ENCODE data around the gene LMTK3.
"Not testable (repeated sequence)": the region's sequence is repeated elsewhere in the genome, so short reads cannot be mapped to it uniquely, and the experiment has no call there.

Gene LMTK3

GRCh38 chr19:48538057-48538456 is 26.4 kb upstream of the LMTK3 start:
- H3K4me1 ChIP-seq (ENCODE audit: control insufficient read depth in 2 of 2, insufficient read depth in 2 of 2, low read length in 2 of 2); H3K4me3 ChIP-seq (ENCODE audit: low read length in 2 of 2); H3K36me3 ChIP-seq (ENCODE audit: control insufficient read depth in 2 of 2, insufficient read depth in 2 of 2, low read length in 2 of 2); H3K9ac ChIP-seq (ENCODE audit: low read depth in 1 of 2, low read length in 2 of 2); H3K9me3 ChIP-seq (ENCODE audit: control insufficient read depth in 2 of 2, low read length in 2 of 2); H3K27ac ChIP-seq (ENCODE audit: low read depth in 2 of 2, low read length in 2 of 2): not testable (repeated sequence)
- H3K27me3 ChIP-seq (ENCODE audit: control insufficient read depth in 2 of 2, insufficient read depth in 2 of 2, low read length in 2 of 2), result peaks cover 6 to 21% of the 10 kb centered on the region in 2 donors

GRCh38 chr19:48537541-48537940 is 25.9 kb upstream of the LMTK3 start:
- Histone ChIP-seq H3K27ac (ENCODE audit: low read depth in 2 of 2, low read length in 2 of 2) (no peak overlapping the region), H3K27me3 (ENCODE audit: control insufficient read depth in 2 of 2, insufficient read depth in 2 of 2, low read length in 2 of 2) (peaks cover 6 to 21% of the 10 kb centered on the region in 2 donors), H3K4me3 (ENCODE audit: low read length in 2 of 2) (no peak overlapping the region), H3K36me3 (ENCODE audit: control insufficient read depth in 2 of 2, insufficient read depth in 2 of 2, low read length in 2 of 2) (no peaks in the 10 kb centered on the region), H3K9me3 (ENCODE audit: control insufficient read depth in 2 of 2, low read length in 2 of 2) (no peaks in the 10 kb centered on the region), H3K4me1 (ENCODE audit: control insufficient read depth in 2 of 2, insufficient read depth in 2 of 2, low read length in 2 of 2) (no peaks in the 10 kb centered on the region), H3K9ac (ENCODE audit: low read depth in 1 of 2, low read length in 2 of 2) (no peak overlapping the region)

- Histone ChIP-seq H3K4me3 (ENCODE audit: low read length in 2 of 2) (no peak overlapping the region), H3K9me3 (ENCODE audit: control insufficient read depth in 2 of 2, low read length in 2 of 2) (peaks cover 4 to 5% of the 10 kb centered on the region in 2 donors), H3K9ac (ENCODE audit: low read depth in 1 of 2, low read length in 2 of 2) (no peak overlapping the region), H3K36me3 (ENCODE audit: control insufficient read depth in 2 of 2, insufficient read depth in 2 of 2, low read length in 2 of 2) (no peaks in the 10 kb centered on the region), H3K4me1 (ENCODE audit: control insufficient read depth in 2 of 2, insufficient read depth in 2 of 2, low read length in 2 of 2) (no peaks in the 10 kb centered on the region), H3K27ac (ENCODE audit: low read depth in 2 of 2, low read length in 2 of 2) (no peak overlapping the region), H3K27me3 (ENCODE audit: control insufficient read depth in 2 of 2, insufficient read depth in 2 of 2, low read length in 2 of 2) (peaks cover 12 to 23% of the 10 kb centered on the region in 2 donors)
These were observed 22.1 kb upstream of the LMTK3 start for GRCh38 chr19:48533770-48534169.

GRCh38 chr19:48530770-48531169 is 19.1 kb upstream of the LMTK3 start:
- no peaks in the 10 kb centered on the region for H3K36me3 ChIP-seq (ENCODE audit: control insufficient read depth in 2 of 2, insufficient read depth in 2 of 2, low read length in 2 of 2)
- no peaks in the 10 kb centered on the region for H3K4me1 ChIP-seq (ENCODE audit: control insufficient read depth in 2 of 2, insufficient read depth in 2 of 2, low read length in 2 of 2)
- H3K27ac ChIP-seq (ENCODE audit: low read depth in 2 of 2, low read length in 2 of 2), result no peak overlapping the region
- H3K9ac ChIP-seq (ENCODE audit: low read depth in 1 of 2, low read length in 2 of 2), result no peak overlapping the region
- H3K9me3 ChIP-seq (ENCODE audit: control insufficient read depth in 2 of 2, low read length in 2 of 2), result peaks cover 8 to 17% of the 10 kb centered on the region in 2 donors
- H3K27me3 ChIP-seq (ENCODE audit: control insufficient read depth in 2 of 2, insufficient read depth in 2 of 2, low read length in 2 of 2), result peaks cover 12 to 19% of the 10 kb centered on the region in 2 donors
- no peak overlapping the region for H3K4me3 ChIP-seq (ENCODE audit: low read length in 2 of 2)

GRCh38 chr19:48530066-48530720 is 18.6 kb upstream of the LMTK3 start:
- Histone ChIP-seq H3K36me3 (ENCODE audit: control insufficient read depth in 2 of 2, insufficient read depth in 2 of 2, low read length in 2 of 2) (no peaks in the 10 kb centered on the region), H3K9ac (ENCODE audit: low read depth in 1 of 2, low read length in 2 of 2) (no peak overlapping the region), H3K4me1 (ENCODE audit: control insufficient read depth in 2 of 2, insufficient read depth in 2 of 2, low read length in 2 of 2) (no peaks in the 10 kb centered on the region), H3K9me3 (ENCODE audit: control insufficient read depth in 2 of 2, low read length in 2 of 2) (peaks cover 8 to 17% of the 10 kb centered on the region in 2 donors), H3K27ac (ENCODE audit: low read depth in 2 of 2, low read length in 2 of 2) (no peak overlapping the region), H3K4me3 (ENCODE audit: low read length in 2 of 2) (no peak overlapping the region), H3K27me3 (ENCODE audit: control insufficient read depth in 2 of 2, insufficient read depth in 2 of 2, low read length in 2 of 2) (peaks cover 12 to 19% of the 10 kb centered on the region in 2 donors)

- H3K4me3 ChIP-seq (ENCODE audit: low read length in 2 of 2), result no peak overlapping the region
- H3K27me3 ChIP-seq (ENCODE audit: control insufficient read depth in 2 of 2, insufficient read depth in 2 of 2, low read length in 2 of 2), result peaks cover 10 to 19% of the 10 kb centered on the region in 2 donors
- H3K36me3 ChIP-seq (ENCODE audit: control insufficient read depth in 2 of 2, insufficient read depth in 2 of 2, low read length in 2 of 2), result no peaks in the 10 kb centered on the region
- H3K9ac ChIP-seq (ENCODE audit: low read depth in 1 of 2, low read length in 2 of 2), result no peak overlapping the region
- no peak overlapping the region for H3K27ac ChIP-seq (ENCODE audit: low read depth in 2 of 2, low read length in 2 of 2)
- H3K4me1 ChIP-seq (ENCODE audit: control insufficient read depth in 2 of 2, insufficient read depth in 2 of 2, low read length in 2 of 2), result no peaks in the 10 kb centered on the region
- peaks cover 8 to 20% of the 10 kb centered on the region in 2 donors for H3K9me3 ChIP-seq (ENCODE audit: control insufficient read depth in 2 of 2, low read length in 2 of 2)
These were observed 17.5 kb upstream of the LMTK3 start for GRCh38 chr19:48529156-48529555.

GRCh38 chr19:48524732-48525131 is 13.1 kb upstream of the LMTK3 start:
- peaks cover 8 to 23% of the 10 kb centered on the region in 2 donors for H3K9me3 ChIP-seq (ENCODE audit: control insufficient read depth in 2 of 2, low read length in 2 of 2)
- H3K27ac ChIP-seq (ENCODE audit: low read depth in 2 of 2, low read length in 2 of 2), result no peak overlapping the region
- H3K9ac ChIP-seq (ENCODE audit: low read depth in 1 of 2, low read length in 2 of 2), result no peak overlapping the region
- no peaks in the 10 kb centered on the region for H3K36me3 ChIP-seq (ENCODE audit: control insufficient read depth in 2 of 2, insufficient read depth in 2 of 2, low read length in 2 of 2)
- H3K4me1 ChIP-seq (ENCODE audit: control insufficient read depth in 2 of 2, insufficient read depth in 2 of 2, low read length in 2 of 2), result no peaks in the 10 kb centered on the region
- H3K27me3 ChIP-seq (ENCODE audit: control insufficient read depth in 2 of 2, insufficient read depth in 2 of 2, low read length in 2 of 2), result peaks cover 3 to 10% of the 10 kb centered on the region in 2 donors
- no peak overlapping the region for H3K4me3 ChIP-seq (ENCODE audit: low read length in 2 of 2)

- no peak overlapping the region for H3K9ac ChIP-seq (ENCODE audit: low read depth in 1 of 2, low read length in 2 of 2)
- H3K4me1 ChIP-seq (ENCODE audit: control insufficient read depth in 2 of 2, insufficient read depth in 2 of 2, low read length in 2 of 2), result no peaks in the 10 kb centered on the region
- peaks cover 7 to 22% of the 10 kb centered on the region in 2 donors for H3K9me3 ChIP-seq (ENCODE audit: control insufficient read depth in 2 of 2, low read length in 2 of 2)
- H3K27ac ChIP-seq (ENCODE audit: low read depth in 2 of 2, low read length in 2 of 2), result no peak overlapping the region
- no peak overlapping the region for H3K4me3 ChIP-seq (ENCODE audit: low read length in 2 of 2)
- H3K36me3 ChIP-seq (ENCODE audit: control insufficient read depth in 2 of 2, insufficient read depth in 2 of 2, low read length in 2 of 2), result no peaks in the 10 kb centered on the region
- H3K27me3 ChIP-seq (ENCODE audit: control insufficient read depth in 2 of 2, insufficient read depth in 2 of 2, low read length in 2 of 2), result peaks cover 3 to 10% of the 10 kb centered on the region in 2 donors
These were observed 12.6 kb upstream of the LMTK3 start for GRCh38 chr19:48524221-48524620.

- Histone ChIP-seq H3K27ac (ENCODE audit: low read depth in 2 of 2, low read length in 2 of 2) (no peak overlapping the region), H3K4me1 (ENCODE audit: control insufficient read depth in 2 of 2, insufficient read depth in 2 of 2, low read length in 2 of 2) (no peaks in the 10 kb centered on the region), H3K36me3 (ENCODE audit: control insufficient read depth in 2 of 2, insufficient read depth in 2 of 2, low read length in 2 of 2) (no peaks in the 10 kb centered on the region), H3K9ac (ENCODE audit: low read depth in 1 of 2, low read length in 2 of 2) (no peak overlapping the region), H3K27me3 (ENCODE audit: control insufficient read depth in 2 of 2, insufficient read depth in 2 of 2, low read length in 2 of 2) (peaks cover 3 to 13% of the 10 kb centered on the region in 2 donors), H3K4me3 (ENCODE audit: low read length in 2 of 2) (no peak overlapping the region), H3K9me3 (ENCODE audit: control insufficient read depth in 2 of 2, low read length in 2 of 2) (peaks cover 0 to 5% of the 10 kb centered on the region in 2 donors)
These were observed 8.5 kb upstream of the LMTK3 start for GRCh38 chr19:48520134-48520533.

GRCh38 chr19:48519426-48519825 is 7.8 kb upstream of the LMTK3 start:
- H3K36me3 ChIP-seq (ENCODE audit: control insufficient read depth in 2 of 2, insufficient read depth in 2 of 2, low read length in 2 of 2); H3K9ac ChIP-seq (ENCODE audit: low read depth in 1 of 2, low read length in 2 of 2); H3K27ac ChIP-seq (ENCODE audit: low read depth in 2 of 2, low read length in 2 of 2); H3K9me3 ChIP-seq (ENCODE audit: control insufficient read depth in 2 of 2, low read length in 2 of 2); H3K4me1 ChIP-seq (ENCODE audit: control insufficient read depth in 2 of 2, insufficient read depth in 2 of 2, low read length in 2 of 2); H3K4me3 ChIP-seq (ENCODE audit: low read length in 2 of 2): not testable (repeated sequence)
- peaks cover 3 to 13% of the 10 kb centered on the region in 2 donors for H3K27me3 ChIP-seq (ENCODE audit: control insufficient read depth in 2 of 2, insufficient read depth in 2 of 2, low read length in 2 of 2)

Measured in mucosa of rectum (tissue), 2 donors.